KOPT-K1 (cell line): ENCODE data around the gene MAD2L2.

ENCODE experiments used
- H3K27ac ChIP-seq: fragments of 200-600 bp; sonication (generic); 2 replicates; pipeline ENCODE4 v1.5.1; 2016; ENCODE audit warnings: antibody characterized with exemption, mild to moderate bottlenecking, low read depth, low read length; ENCODE audit not compliant: poor library complexity, severe bottlenecking
- H3K36me3 ChIP-seq: fragments of 200-600 bp; sonication (generic); 2 replicates; pipeline ENCODE4 v1.5.1; 2017; ENCODE audit warnings: antibody characterized with exemption, mild to moderate bottlenecking, low read length, moderate library complexity; ENCODE audit not compliant: insufficient read depth
- H3K9me3 ChIP-seq: fragments of 200-600 bp; sonication (generic); 2 replicates; pipeline ENCODE4 v1.5.1; 2017; ENCODE audit warnings: antibody characterized with exemption, low read length, mild to moderate bottlenecking; ENCODE audit not compliant: insufficient read depth, poor library complexity, severe bottlenecking

Gene MAD2L2

DNA sequence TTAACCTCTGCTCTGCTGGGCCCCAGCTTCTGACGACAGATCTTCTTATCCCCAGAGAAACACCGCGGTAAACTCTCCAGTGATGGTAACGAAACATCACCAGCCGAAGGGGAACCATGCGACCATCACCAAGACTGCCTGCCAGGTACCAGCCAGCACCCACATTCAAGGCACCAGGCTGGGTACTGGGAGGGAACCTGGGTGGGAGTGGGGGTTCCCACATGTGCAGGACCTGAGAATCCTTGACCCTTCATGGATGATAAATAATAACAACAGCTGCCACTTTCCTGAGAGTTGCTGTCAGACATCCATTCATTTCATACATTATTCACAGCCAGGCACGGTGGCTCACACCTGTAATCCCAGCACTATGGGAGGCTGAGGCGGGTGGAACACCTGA, 31.3 kb upstream of the MAD2L2 start:
- no peak overlapping the region for H3K27ac ChIP-seq
- no peaks in the 10 kb centered on the region for H3K36me3 ChIP-seq
- no peaks in the 10 kb centered on the region for H3K9me3 ChIP-seq

DNA sequence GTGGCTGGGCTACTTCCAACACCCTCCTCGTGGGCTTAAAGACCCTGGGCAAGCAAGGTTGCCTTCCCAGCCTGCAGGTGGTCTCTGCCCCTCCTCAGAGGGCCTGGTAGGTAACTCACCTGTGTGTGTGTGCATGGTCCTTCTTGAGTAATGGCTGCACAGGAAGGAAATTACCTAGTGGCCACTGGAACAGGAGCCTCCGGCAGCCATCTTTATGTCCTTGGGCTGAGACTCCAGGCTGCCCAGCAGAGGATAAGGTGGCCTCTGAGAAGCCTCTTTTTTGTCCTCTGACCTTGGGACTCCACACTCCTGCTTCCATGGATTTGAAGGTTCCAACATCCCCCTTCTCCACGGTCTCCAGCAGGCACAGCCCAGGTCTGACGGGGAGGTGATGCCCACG, 30.5 kb upstream of the MAD2L2 start:
- no peaks in the 10 kb centered on the region for H3K9me3 ChIP-seq
- no peak overlapping the region for H3K27ac ChIP-seq
- H3K36me3 ChIP-seq = no peaks in the 10 kb centered on the region

GRCh38 chr1:11708554-11709350, 27.8 kb upstream of the MAD2L2 start:
- Histone ChIP-seq H3K36me3 (no peaks in the 10 kb centered on the region), H3K27ac (no peak overlapping the region), H3K9me3 (no peaks in the 10 kb centered on the region)

- Histone ChIP-seq H3K36me3 (no peaks in the 10 kb centered on the region), H3K27ac (no peak overlapping the region), H3K9me3 (no peaks in the 10 kb centered on the region)
These were observed 26.8 kb upstream of the MAD2L2 start for GRCh38 chr1:11707621-11708276.

GRCh38 chr1:11706292-11706691, 25.3 kb upstream of the MAD2L2 start:
- H3K27ac ChIP-seq = no peak overlapping the region
- no peaks in the 10 kb centered on the region for H3K36me3 ChIP-seq

GRCh38 chr1:11705596-11705995, 24.6 kb upstream of the MAD2L2 start:
- Histone ChIP-seq H3K27ac (no peak overlapping the region), H3K9me3 (no peaks in the 10 kb centered on the region), H3K36me3 (no peaks in the 10 kb centered on the region)

More at GRCh38 chr1:11706292-11706691, 25.3 kb upstream of the MAD2L2 start:
- H3K9me3 ChIP-seq = no peaks in the 10 kb centered on the region

DNA sequence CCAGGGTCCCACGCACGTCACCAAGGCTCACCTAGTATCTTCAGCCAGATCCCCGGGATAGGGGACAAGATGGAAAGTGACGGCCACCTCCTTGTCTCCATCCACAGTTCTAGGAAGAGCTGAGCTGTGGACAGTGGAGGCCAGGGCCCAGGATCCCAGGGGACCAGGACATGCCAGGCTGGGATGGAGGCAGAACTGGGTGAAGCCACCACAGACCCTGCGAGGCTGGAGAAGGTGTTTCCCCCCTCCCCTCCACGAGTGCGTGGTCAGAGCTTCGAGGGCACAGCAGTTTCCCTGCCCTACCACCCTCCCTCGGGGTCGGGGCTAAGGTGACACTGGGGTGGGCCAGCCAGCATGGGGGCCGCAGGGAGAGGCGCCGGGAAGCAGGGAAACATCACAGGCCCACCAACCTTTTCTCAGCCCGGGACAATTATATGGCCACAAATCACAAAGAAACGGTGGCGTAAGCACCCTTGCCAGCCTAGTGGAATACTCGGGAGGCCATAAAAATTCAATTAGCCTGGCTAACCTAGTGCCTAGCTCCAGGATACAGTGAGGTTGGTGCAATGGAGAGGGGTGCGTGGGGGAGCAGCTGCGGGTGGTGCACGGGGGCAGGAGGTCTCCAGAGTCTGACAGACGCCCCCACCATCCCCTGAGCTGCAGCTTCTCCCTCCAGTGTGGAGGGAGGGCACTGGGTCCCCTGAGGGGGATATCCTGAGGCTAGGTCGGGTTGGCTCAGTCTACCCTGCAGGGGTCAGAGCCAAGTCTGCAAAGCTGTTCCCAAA, 23.9 kb upstream of the MAD2L2 start:
- Histone ChIP-seq H3K36me3 (no peaks in the 10 kb centered on the region), H3K9me3 (no peaks in the 10 kb centered on the region), H3K27ac (no peak overlapping the region)

DNA sequence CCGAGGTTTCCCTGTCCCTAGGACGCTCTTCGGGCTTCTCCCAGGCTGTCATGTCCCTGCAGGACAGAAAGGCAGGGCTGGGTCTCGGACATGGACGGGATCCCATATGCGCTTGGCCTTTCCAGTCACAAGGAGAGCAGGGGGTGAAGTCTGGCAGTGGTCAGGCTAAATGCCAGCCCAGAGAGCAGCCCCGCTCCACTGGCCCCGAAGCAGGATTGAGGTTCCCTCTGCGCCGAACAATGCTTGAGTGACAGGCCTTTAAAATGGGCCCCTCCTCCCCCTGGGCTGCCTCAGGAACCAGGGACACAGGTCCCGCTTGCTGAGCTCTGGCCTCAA, 23.2 kb upstream of the MAD2L2 start:
- no peaks in the 10 kb centered on the region for H3K9me3 ChIP-seq
- H3K36me3 ChIP-seq = no peaks in the 10 kb centered on the region
- no peak overlapping the region for H3K27ac ChIP-seq

- Histone ChIP-seq H3K36me3 (no peaks in the 10 kb centered on the region), H3K9me3 (no peaks in the 10 kb centered on the region), H3K27ac (no peak overlapping the region)
These were observed 22.6 kb upstream of the MAD2L2 start for GRCh38 chr1:11703357-11704193.

- Histone ChIP-seq H3K36me3 (no peaks in the 10 kb centered on the region), H3K27ac (no peak overlapping the region), H3K9me3 (no peaks in the 10 kb centered on the region)
These were observed 21.2 kb upstream of the MAD2L2 start for GRCh38 chr1:11701981-11702803.

GRCh38 chr1:11701551-11701961, 20.6 kb upstream of the MAD2L2 start:
- Histone ChIP-seq H3K9me3 (no peaks in the 10 kb centered on the region), H3K36me3 (no peaks in the 10 kb centered on the region), H3K27ac (no peak overlapping the region)

DNA sequence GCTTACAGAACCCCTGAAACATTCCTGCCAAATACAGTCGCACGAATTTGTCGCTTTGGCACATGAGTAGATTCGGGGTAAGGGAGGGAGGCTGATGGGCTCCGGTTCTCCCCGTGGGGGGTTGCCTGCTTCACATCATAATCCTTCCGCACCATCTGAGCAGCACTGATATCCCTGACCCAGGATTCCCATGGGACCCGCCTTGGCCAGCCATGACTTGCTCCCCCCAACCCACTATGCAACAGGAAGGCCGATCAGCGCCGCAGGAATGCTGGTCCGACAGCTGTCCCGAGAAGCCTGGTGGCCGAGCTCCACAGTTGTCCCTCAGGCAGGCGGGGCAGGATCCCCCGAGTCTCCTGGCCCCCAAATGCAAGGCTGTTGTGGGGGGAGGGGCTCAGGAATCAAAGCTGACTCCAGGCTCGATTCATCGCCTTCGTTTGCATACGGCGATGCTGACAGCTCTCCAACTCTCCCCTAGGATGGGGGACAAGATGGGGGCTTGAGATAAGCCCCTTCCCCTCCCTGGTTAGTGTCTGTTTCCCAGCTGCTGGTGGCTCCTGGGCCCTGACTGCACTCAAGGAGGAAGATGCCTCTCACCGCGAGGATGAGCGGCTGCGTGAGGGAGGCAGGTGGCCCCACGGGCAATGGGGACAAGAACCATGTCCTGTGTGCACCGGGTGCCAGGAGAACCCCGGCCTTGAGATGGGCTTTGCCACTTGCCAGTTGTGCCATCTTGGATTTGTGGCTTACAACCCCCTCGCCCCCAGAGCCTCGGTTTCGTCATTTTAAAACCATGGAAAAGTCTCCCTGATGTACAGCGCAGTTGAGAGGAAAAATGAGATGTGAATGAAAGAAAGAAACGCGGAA, 19.9 kb upstream of the MAD2L2 start:
- Histone ChIP-seq H3K9me3 (no peaks in the 10 kb centered on the region), H3K27ac (no peak overlapping the region)

DNA sequence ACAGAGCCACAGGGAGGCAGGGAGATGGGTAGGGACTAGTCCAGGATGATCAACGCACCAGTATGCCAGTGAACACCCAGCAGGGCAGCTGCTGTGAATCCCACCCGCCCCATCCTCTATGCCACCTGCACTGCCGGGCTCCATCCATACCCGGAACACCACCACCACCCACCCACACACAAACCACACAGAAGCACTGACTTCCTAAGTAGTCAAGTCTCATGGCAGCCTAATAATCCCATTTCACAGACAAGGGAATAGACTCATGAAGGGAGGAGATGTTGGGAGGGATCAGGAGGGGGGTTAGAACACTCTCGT, 16.9 kb upstream of the MAD2L2 start:
- H3K9me3 ChIP-seq = no peaks in the 10 kb centered on the region
- H3K36me3 ChIP-seq = no peaks in the 10 kb centered on the region
- peak overlapping the region; percentile 61 for H3K27ac ChIP-seq

More for the DNA sequence above, 19.9 kb upstream of the MAD2L2 start:
- H3K36me3 ChIP-seq = no peaks in the 10 kb centered on the region
